Femur (tissue), 1 donor: ENCODE results near the gene CCNK.

Experiments
- DNase-seq: peaks from one replicate; pipeline ENCODE4 v3.0.0-alpha.2; 2017

The CCNK gene

GRCh38 chr14:99556134-99556791 lies 75.1 kb downstream of the CCNK start:
- no peak for DNase-seq

- no peak for DNase-seq
These were observed 78.2 kb downstream of the CCNK start for GRCh38 chr14:99559286-99559990.

- DNase-seq = no peak
These were observed 79.2 kb downstream of the CCNK start for GRCh38 chr14:99560403-99560802.

- DNase-seq = no peak
These were observed 79.9 kb downstream of the CCNK start for GRCh38 chr14:99560922-99561683.

GRCh38 chr14:99561864-99562263 lies 80.7 kb downstream of the CCNK start:
- DNase-seq = no peak
